DMS 273 (cell line): ENCODE data around the gene CRTC3.
A peak's percentile ranks its signal among the peaks of the same experiment; 100 is the strongest.
"Not testable (repeated sequence)": the region's sequence is repeated elsewhere in the genome, so short reads cannot be mapped to it uniquely, and the experiment has no call there.

Source experiments
- DNase-seq: peaks from one replicate; lab custom pipeline; 2025; ENCODE audit not compliant: unreplicated experiment; lab: John Stamatoyannopoulos, UW

CRTC3 gene

GRCh38 chr15:90645873-90646575 is 116.3 kb downstream of the CRTC3 start:
- DNase-seq: peak; percentile 25

GRCh38 chr15:90646662-90647305 is 117.1 kb downstream of the CRTC3 start:
- DNase-seq: peak; percentile 18

DNA sequence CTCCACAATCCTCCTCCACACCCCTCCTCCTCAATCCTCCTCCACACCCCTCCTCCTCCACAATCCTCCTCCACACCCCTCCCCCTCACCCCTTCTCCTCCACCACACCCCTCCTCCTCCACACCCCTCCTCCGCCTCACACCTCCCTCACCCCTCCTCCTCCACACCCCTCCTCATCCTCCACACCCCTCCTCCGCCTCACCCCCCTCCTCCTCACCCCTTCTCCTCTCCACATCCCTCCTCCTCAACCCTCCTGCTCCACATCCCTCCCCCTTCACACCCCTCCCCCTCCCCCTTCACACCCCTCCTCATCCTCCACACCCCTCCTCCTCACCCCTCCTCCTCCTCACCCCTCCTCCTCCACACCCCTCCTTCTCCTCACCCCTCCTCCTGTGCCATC is 117.6 kb downstream of the CRTC3 start:
- no peak for DNase-seq

DNA sequence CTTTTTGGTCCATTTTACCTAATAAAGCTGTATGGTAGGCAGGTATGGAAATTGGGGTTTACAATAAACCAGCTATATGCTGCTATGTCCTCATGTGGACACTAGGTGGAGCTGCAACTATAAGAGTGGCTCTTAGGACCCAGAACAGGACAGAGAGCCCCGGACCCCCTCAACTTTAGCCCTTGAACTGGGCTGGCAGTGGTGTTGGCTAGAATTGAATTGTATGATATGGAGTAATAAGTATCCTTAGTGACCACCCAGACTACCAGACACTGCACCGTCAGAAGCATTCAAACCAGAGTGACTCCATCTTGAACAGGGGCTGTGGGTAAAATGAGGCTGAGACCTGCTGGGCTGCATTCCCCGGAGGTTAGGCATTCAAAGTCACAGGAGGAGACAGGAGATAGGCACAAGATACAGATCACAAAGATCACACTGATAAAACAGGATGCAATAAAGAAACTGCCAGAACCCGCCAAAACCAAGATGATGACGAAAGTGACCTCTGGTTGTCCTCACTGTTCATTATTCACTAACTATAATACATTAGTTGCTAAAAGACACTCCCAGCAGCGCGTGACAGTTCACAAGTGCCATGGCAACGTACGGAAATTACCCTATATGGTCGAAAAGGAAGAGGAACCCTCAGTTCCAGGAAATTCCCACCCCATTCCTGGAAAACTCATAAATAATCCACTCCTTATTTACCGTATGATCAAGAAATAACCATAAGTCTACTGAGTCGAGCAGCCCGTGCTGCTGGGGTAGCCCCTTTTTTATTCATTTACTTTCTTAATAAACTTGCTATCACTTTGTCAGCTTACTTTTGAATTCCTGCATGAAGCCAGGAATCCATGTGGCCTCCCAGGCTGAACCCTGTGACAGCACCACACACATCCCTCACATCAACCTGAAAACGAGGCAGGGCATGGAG is 118.7 kb downstream of the CRTC3 start:
- peak; percentile 80 for DNase-seq

DNA sequence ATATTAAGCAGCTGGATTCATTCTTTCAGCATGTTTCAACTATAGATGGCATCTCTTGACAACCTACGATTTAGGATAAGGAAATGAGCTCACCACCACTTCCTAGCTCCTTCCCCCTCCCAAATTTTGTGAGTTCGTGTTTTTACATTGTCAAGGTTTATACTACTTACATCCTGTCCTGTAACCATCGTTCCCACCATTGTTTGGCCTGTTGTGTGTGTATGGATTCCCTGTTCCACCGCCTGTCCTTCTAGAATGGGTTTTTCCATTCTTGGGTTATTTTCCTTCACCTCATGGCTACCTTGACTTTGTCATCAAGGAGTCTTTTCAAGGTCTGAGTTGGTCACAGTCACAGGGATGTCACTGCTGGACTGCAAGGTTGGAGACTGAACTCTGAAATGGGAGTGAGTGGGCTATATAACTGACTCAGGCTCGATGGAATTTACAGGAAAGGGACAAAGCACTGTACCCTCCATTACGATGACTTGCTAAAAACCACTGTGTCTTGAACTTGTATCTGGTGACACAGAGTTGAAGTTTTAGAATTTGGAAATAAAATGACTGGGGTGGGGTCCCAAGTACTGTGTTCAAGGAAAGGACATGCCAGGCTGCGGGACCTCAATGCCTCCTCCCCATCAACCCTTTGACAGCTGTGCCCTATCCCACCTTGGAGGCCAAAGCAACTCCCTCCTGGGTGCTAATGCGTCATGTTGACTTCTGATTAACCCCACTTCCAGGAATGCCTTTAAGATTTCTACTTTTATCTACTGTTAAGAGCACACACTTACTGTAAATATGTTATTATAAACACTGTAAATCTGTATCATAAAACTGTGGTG is 120.6 kb downstream of the CRTC3 start:
- no peak for DNase-seq

GRCh38 chr15:90650956-90651689 is 121.4 kb downstream of the CRTC3 start:
- DNase-seq: no peak

DNA sequence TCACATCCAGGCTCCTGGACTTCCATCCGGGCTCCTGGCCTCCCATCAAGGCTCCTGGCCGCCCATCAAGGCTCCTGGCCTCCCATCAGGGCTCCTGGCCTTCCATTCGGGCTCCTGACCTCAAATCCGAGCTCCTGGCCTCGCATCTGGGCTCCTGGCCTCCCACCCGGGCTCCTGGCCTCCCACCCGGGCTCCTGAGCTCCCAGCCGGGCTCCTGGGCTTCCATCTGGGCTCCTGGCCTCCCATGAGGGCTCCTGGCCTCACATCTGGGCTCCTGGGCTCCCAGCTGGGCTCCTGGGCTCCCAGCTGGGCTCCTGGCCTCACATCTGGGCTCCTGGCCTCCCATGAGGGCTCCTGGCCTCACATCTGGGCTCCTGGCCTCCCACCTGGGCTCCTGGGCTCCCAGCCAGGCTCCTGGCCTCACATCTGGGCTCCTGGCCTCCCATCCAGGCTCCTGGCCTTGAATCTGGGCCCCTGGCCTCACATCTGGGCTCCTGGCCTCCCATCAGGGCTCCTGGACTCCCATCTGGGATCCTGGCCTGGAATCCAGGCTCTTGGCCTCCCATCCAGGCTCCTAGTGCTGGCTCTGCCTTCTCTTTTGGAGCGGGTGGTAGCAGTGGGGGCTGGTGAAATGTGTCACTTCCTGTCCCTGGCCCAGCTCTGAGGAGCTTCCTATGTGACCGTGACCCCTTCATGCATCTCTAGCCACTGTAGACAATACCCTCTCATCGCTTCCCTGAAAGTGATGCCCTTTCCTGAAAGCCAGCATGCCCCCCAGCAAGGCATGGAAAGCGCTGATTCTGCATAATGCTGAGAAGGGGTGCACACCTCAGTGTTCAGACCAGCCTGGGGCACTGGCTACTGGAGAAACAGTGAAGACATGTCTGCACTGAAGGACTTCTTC is 124.8 kb downstream of the CRTC3 start:
- DNase-seq: no peak

GRCh38 chr15:90657520-90658172 is 127.9 kb downstream of the CRTC3 start:
- not testable (repeated sequence) for DNase-seq

- DNase-seq: no peak
Observed at GRCh38 chr15:90659481-90659880, 129.8 kb downstream of the CRTC3 start.

DNA sequence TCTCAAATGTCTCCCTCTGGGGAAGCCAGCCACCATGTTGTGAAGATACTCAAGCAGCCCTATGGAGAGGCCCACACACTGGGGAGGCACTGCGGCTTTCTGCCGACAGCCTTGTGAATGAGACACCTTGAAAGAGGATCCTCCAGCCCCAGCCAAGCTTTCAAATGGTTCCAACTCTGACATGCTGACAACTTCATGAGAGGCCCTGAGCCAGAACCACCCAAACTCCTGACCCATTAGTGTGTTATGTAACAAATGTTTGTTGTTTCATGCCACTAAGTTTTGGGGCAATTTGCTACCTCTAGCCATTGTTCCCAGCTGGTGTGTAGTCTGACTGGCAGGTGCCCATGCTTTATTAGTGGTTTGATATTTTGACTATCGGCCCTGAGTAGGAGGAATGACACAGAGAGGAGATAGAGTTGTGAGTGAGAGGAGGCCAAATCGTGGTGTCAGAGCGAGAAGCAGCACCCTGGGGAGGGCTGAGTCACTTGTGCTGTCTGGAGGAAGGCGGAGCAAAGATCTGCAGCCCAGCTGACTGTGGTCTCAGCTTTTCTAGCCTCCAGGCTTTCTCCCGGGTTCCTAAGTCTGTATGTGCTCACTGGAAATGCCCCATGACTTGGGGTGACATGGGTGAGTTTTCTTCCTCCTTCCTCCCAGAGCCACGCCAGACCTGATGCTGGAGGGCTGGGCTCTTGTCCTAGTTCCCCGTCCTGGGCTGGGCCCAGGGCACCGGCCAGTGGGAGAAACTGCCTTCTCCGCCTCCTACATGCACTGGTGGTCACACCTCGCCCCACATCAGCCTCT is 130.7 kb downstream of the CRTC3 start:
- no peak for DNase-seq

DNA sequence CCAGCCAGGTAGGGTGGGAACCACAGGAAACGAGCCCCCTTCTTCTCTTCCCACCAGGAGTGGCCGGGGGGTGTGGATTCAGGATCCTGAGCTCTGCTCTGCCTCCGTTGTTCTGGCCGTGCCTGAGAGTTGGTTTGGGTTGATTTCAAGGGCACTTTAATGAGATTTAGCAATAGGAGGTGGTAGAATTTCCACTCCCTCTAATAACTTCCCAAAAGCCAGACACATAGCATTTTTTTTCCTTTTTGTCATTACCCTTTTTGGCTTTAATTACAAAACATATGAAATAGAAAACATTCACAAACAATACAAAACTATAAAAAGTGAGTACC is 131.2 kb downstream of the CRTC3 start:
- DNase-seq: not testable (repeated sequence)

DNA sequence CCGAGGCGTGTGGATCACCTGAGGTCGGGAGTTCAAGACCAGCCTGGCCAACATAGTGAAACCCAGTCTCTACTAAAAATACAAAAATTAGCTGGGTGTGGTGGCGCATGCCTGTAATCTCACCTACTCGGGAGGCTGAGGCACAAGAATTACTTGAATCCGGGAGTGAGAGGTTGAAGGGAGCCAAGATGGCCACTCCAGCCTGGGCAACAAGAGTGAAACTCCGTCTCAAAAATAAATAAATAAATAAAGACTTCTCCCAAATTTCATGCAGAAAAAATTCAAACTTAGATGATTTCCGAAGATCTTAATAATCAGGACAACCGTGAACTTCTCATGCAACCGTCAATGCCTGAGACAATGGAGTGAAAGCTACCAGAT is 134.3 kb downstream of the CRTC3 start:
- not testable (repeated sequence) for DNase-seq

DNA sequence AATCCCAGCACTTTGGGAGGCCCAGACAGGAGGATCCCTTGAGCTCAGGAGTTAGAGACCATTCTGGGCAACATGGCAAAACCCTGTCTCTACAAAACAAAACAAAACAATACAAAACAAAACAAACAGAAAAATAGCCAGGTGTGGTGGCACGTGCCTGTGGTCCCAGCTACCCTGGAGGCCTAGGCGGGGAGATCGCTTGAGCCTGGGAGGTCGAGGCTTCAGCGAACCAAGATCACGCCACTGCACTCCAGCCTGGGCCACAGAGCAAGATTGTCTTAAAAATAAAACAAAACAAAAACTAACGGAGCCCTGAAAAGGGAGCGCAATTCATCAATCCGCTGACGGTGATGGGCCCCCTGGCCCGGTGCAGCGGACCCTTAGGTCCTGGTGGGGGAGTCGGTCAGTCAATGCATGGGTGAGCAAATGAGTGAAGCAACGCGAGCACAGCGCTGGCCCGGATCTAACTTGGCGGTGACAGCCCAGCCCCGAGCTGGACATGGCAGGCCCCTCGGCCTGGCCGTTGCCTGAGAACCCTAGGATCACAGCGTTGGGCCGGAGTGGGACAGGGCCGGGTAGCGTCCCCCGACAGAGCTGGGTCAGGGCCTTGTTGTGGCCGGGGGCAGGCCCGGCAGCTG is 135.0 kb downstream of the CRTC3 start:
- no peak for DNase-seq

GRCh38 chr15:90665288-90666134 is 135.8 kb downstream of the CRTC3 start:
- DNase-seq: peak; percentile 62

DNA sequence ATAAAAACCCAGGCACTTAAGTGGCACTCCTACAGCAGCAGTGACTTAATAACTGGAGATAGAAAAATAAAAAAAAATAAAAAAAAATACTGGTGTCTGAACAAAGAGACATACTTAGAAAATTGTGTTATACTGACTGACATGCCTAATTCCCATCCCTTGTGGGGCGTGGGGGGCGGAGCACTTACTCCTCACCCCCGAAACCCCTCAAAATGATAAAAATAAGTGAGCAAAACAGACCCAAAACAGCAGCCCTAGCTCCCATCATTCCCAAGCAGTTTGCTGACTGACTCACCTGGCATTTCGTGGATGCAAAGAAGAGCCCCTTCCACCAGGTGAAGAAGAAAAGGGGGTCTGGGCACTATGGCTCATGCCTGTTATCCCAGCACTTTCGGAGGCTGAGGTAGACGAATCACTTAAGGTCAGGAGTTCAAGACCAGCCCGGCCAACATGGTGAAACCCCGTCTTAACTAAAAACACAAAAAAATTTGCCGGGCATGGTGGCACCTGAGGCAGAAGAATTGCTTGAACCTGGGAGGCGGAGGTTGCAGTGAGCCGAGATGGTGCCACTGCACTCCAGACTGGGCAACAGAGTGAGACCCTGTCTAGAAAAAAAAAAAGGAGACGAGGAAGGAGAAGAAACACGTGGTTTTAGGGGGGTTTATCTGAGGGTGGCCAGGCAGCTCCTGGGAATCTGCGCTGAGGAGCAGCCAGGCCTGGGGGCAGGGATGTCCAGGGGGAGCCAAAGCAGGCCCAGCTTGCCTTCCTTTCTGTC is 136.6 kb downstream of the CRTC3 start:
- no peak for DNase-seq
